ENCODE results near the gene RNF144B.

- TF ChIP-seq POLR2A (IDR thresholded peaks at IDR 0.05), result no peak
- TF ChIP-seq CTCF (IDR thresholded peaks at IDR 0.05), result no peak
Observed at GRCh38 chr6:18388271-18388670, 1.1 kb downstream of the RNF144B start.
